B cell (primary cell): Measurements from ENCODE around the gene PYGO1. TPM values are rescaled to one million over a fixed set of nuclear protein-coding genes. Genes with fewer than 3 reads are reported as not detected.

Experiments used
- ATAC-seq: fragments of 200-7000 bp; cut with Tn5 transposase; one replicate; pipeline ENCODE4 v1.10.0; 2021; ENCODE audit warnings: low read depth, mild to moderate bottlenecking, moderate number of reproducible peaks, moderate library complexity
- CTCF ChIA-PET: fragments of 350-600 bp; sonication (Branson Sonifier 250); formaldehyde crosslinking; loops from one replicate; lab custom pipeline; 2021; ENCODE audit warnings: antibody characterized with exemption, inconsistent platforms; lab: Charles Lee
- POLR2A ChIA-PET: fragments of 350-600 bp; sonication (Branson Sonifier 250); formaldehyde crosslinking; loops from one replicate; lab custom pipeline; 2021; ENCODE audit warnings: antibody characterized with exemption; lab: Charles Lee
- DNase-seq: peaks from one replicate; pipeline ENCODE4 v3.0.0; 2013
- H2AFZ ChIP-seq: 2 replicates; pipeline ENCODE4 v1.6.1; 2012; ENCODE audit warnings: mild to moderate bottlenecking, low read depth, low read length; ENCODE audit not compliant: insufficient read depth, poor library complexity, severe bottlenecking
- H3K27ac ChIP-seq, 2 donors: 1 replicate in 1 of 2; 2 replicates in 1 of 2; pipeline ENCODE4 v1.5.1; 2012 to 2013; ENCODE audit warnings: low read length in 2 of 2, mild to moderate bottlenecking in 2 of 2, moderate library complexity in 1 of 2
- H3K27me3 ChIP-seq, 4 experiments: fragments of 200-600 bp in 1 of 4; sonication (generic) in 1 of 4; replicated peaks in 1 of 4; 1 replicate in 2 of 4; 2 replicates in 2 of 4; pipeline versions ENCODE4 v1.6.1 to v1.7.0; 2013 to 2016; ENCODE audit warnings: low read length in 3 of 4, mild to moderate bottlenecking in 2 of 4, mixed read lengths in 1 of 4, moderate library complexity in 1 of 4; ENCODE audit not compliant: insufficient read depth in 4 of 4, control insufficient read depth in 3 of 4; ENCODE audit errors: control extremely low read depth in 1 of 4
- H3K36me3 ChIP-seq, 2 experiments: replicated peaks in 1 of 2; 1 replicate in 1 of 2; 2 replicates in 1 of 2; pipeline versions ENCODE4 v1.6.1 to v1.7.1; 2013; ENCODE audit warnings: low read length in 1 of 2; ENCODE audit not compliant: insufficient read depth in 2 of 2, control insufficient read depth in 1 of 2; ENCODE audit errors: control extremely low read depth in 1 of 2, extremely low read depth in 1 of 2
- H3K4me1 ChIP-seq, 2 donors: fragments of 200-600 bp in 1 of 2; sonication (generic) in 1 of 2; 1 replicate in 1 of 2; 2 replicates in 1 of 2; pipeline versions ENCODE4 v1.5.1 to v1.6.1; 2013 to 2017; ENCODE audit warnings: low read length in 2 of 2; ENCODE audit not compliant: control insufficient read depth in 2 of 2, insufficient read depth in 2 of 2
- H3K4me2 ChIP-seq: replicated peaks from 2 replicates; pipeline ENCODE3; 2012; ENCODE audit warnings: mild to moderate bottlenecking, low read depth, low read length; ENCODE audit not compliant: poor library complexity, severe bottlenecking
- H3K4me3 ChIP-seq, 5 experiments: fragments of 200-600 bp in 1 of 5; sonication (generic) in 1 of 5; 1 replicate in 3 of 5; 2 replicates in 2 of 5; pipeline versions ENCODE4 v1.5.1 to v1.7.0; 2011 to 2016; ENCODE audit warnings: low read length in 4 of 5, mild to moderate bottlenecking in 4 of 5, low read depth in 2 of 5, control low read depth in 1 of 5, moderate library complexity in 1 of 5; ENCODE audit not compliant: insufficient read depth in 1 of 5; ENCODE audit errors: control extremely low read depth in 1 of 5, extremely low read depth in 1 of 5
- H3K79me2 ChIP-seq: fragments of 200-600 bp; sonication (generic); one replicate; pipeline ENCODE4 v1.6.0; 2016; ENCODE audit warnings: low read length; ENCODE audit not compliant: control insufficient read depth, insufficient read depth
- H3K9ac ChIP-seq: fragments of 200-600 bp; sonication (generic); 2 replicates; pipeline ENCODE4 v1.6.1; 2017; ENCODE audit warnings: mild to moderate bottlenecking, low read length, moderate library complexity
- H3K9me3 ChIP-seq, 3 donors: one replicate each; pipeline versions ENCODE4 v1.6.1 to v1.7.1; 2013; ENCODE audit warnings: low read length in 2 of 3; ENCODE audit not compliant: control insufficient read depth in 2 of 3, insufficient read depth in 1 of 3; ENCODE audit errors: control extremely low read depth in 1 of 3
- H4K20me1 ChIP-seq: 2 replicates; pipeline ENCODE4 v1.6.0; 2012; ENCODE audit warnings: mild to moderate bottlenecking, low read length; ENCODE audit not compliant: insufficient read depth, control insufficient read depth, poor library complexity, severe bottlenecking
- H3K27ac Mint-ChIP-seq: one replicate; pipeline ENCODE4 v1.8.0; 2021; ENCODE audit warnings: mixed read lengths
- H3K27me3 Mint-ChIP-seq: one replicate; pipeline ENCODE4 v1.8.0; 2021; ENCODE audit warnings: mixed read lengths
- H3K4me1 Mint-ChIP-seq: one replicate; pipeline ENCODE4 v1.8.0; 2021; ENCODE audit warnings: mixed read lengths
- H3K4me3 Mint-ChIP-seq: one replicate; pipeline ENCODE4 v1.8.0; 2021; ENCODE audit warnings: mixed read lengths
- H3K9me3 Mint-ChIP-seq: one replicate; pipeline ENCODE4 v1.8.0; 2022; ENCODE audit warnings: mixed read lengths; ENCODE audit not compliant: insufficient read depth
- CTCF ChIP-seq: fragments of 200-600 bp; IDR thresholded peaks from one replicate; pipeline ENCODE4 v1.8.0; 2022; ENCODE audit warnings: antibody characterized with exemption, mild to moderate bottlenecking
- EZH2 ChIP-seq: IDR thresholded peaks from 2 replicates; pipeline ENCODE4 v1.6.1; 2012; ENCODE audit warnings: borderline replicate concordance, low read depth, mild to moderate bottlenecking, moderate library complexity, low read length; ENCODE audit not compliant: insufficient read depth, poor library complexity, severe bottlenecking
- WGBS: methylation state at CpG from one replicate; pipeline ENCODE4 v1.1.5; 2013; ENCODE audit warnings: missing lambda C conversion rate; ENCODE audit not compliant: insufficient coverage; 5-methylcytosine and 5-hydroxymethylcytosine counted together
- intact Hi-C: fragments of 100-400 bp; cut with micrococcal nuclease; formaldehyde crosslinking; loops from one replicate; pipeline ENCODE4 v1.10.0; 2022
- polyA plus RNA-seq: library from polyadenylated mRNA; depleted of rRNA; stranded (reverse); fragments of >200 nt; gene quantifications from 2 replicates; pipeline ENCODE4 v1.2.3, GENCODE V29; 2012
- total RNA-seq, 2 donors: library from RNA; stranded (reverse); fragments of 120-200 nt in 1 of 2; gene quantifications; 1 replicate in 1 of 2; 2 replicates in 1 of 2; pipeline versions ENCODE4 v1.2.3 to v1.2.4, GENCODE V29; 2013 to 2022

Gene PYGO1
- total and polyA plus RNA-seq, 2 donors (not counting 1 experiment from before 2014, with no cell fraction given), result 0.02 TPM; not detected in 1

- H3K4me3 Mint-ChIP-seq, result no peak overlapping the region
- DNase-seq, result no peak
- peaks cover 15% of the 10 kb centered on the region for H3K27me3 Mint-ChIP-seq
- H3K4me1 ChIP-seq, result no peaks in the 10 kb centered on the region
- H2AFZ ChIP-seq, result no peak overlapping the region
- H3K79me2 ChIP-seq, result no peaks in the 10 kb centered on the region
- H3K36me3 ChIP-seq, result no peaks in the 10 kb centered on the region
- ATAC-seq, result no peak
- no peak overlapping the region for H3K27ac Mint-ChIP-seq
- no peaks in the 10 kb centered on the region for H3K9me3 Mint-ChIP-seq
- WGBS, result 100% methylated on average over 1 of the region's 2 CpGs
- H3K27ac ChIP-seq, result no peak overlapping the region
- H3K9ac ChIP-seq, result no peak overlapping the region
- no peak overlapping the region for H3K4me2 ChIP-seq
- no peaks in the 10 kb centered on the region for H3K4me1 Mint-ChIP-seq
- intact Hi-C loops, result no loop called here
- no peak overlapping the region for H3K4me3 ChIP-seq
- CTCF ChIA-PET, result no interaction called here
- peaks cover 0 to 4% (median 0%) of the 10 kb centered on the region in 4 experiments for H3K27me3 ChIP-seq
- H3K9me3 ChIP-seq, result no peaks in the 10 kb centered on the region
- no peak for TF ChIP-seq CTCF
- no peak for TF ChIP-seq EZH2
- POLR2A ChIA-PET, result no interaction called here
- no peaks in the 10 kb centered on the region for H4K20me1 ChIP-seq
These were observed 44.3 kb upstream of the PYGO1 start for GRCh38 chr15:55632434-55632833.

- no peak overlapping the region for H3K4me2 ChIP-seq
- Mint-ChIP-seq H3K4me3 (no peak overlapping the region), H3K9me3 (no peaks in the 10 kb centered on the region), H3K4me1 (no peaks in the 10 kb centered on the region), H3K27ac (no peak overlapping the region), H3K27me3 (peaks cover 15% of the 10 kb centered on the region)
- no peak overlapping the region for H3K4me3 ChIP-seq
- 96% methylated on average over 3 of the region's 3 CpGs for WGBS
- no peaks in the 10 kb centered on the region for H3K79me2 ChIP-seq
- ChIA-PET POLR2A (no interaction called here), CTCF (interaction anchor here (0.9 to 1.0 kb wide), 2 partner anchors 9 to 16 kb away, joined by 3 read pairs; no protein-coding TSS in a partner anchor)
- no peak overlapping the region for H3K9ac ChIP-seq
- no peaks in the 10 kb centered on the region for H3K4me1 ChIP-seq
- H3K27me3 ChIP-seq, result peaks cover 0 to 4% (median 0%) of the 10 kb centered on the region in 4 experiments
- no peak for TF ChIP-seq EZH2
- TF ChIP-seq CTCF, result no peak
- no peak overlapping the region for H2AFZ ChIP-seq
- no peak for ATAC-seq
- no peak overlapping the region for H3K27ac ChIP-seq
- H3K36me3 ChIP-seq, result no peaks in the 10 kb centered on the region
- intact Hi-C loops, result no loop called here
- H3K9me3 ChIP-seq, result no peaks in the 10 kb centered on the region
- H4K20me1 ChIP-seq, result no peaks in the 10 kb centered on the region
- DNase-seq, result no peak
These were observed 42.7 kb upstream of the PYGO1 start for GRCh38 chr15:55630858-55631257.
